ENCODE measurements around the gene SHISA3. TPM values are rescaled to one million over a fixed set of nuclear protein-coding genes. Genes with fewer than 3 reads are reported as not detected.
"Not testable (repeated sequence)": the region's sequence is repeated elsewhere in the genome, so short reads cannot be mapped to it uniquely, and the experiment has no call there.

The SHISA3 gene
- total RNA-seq (2014; rRNA removed; shearing (Covaris generic)): 0.27 TPM in 1 of 2 replicates, not detected in the other

DNA sequence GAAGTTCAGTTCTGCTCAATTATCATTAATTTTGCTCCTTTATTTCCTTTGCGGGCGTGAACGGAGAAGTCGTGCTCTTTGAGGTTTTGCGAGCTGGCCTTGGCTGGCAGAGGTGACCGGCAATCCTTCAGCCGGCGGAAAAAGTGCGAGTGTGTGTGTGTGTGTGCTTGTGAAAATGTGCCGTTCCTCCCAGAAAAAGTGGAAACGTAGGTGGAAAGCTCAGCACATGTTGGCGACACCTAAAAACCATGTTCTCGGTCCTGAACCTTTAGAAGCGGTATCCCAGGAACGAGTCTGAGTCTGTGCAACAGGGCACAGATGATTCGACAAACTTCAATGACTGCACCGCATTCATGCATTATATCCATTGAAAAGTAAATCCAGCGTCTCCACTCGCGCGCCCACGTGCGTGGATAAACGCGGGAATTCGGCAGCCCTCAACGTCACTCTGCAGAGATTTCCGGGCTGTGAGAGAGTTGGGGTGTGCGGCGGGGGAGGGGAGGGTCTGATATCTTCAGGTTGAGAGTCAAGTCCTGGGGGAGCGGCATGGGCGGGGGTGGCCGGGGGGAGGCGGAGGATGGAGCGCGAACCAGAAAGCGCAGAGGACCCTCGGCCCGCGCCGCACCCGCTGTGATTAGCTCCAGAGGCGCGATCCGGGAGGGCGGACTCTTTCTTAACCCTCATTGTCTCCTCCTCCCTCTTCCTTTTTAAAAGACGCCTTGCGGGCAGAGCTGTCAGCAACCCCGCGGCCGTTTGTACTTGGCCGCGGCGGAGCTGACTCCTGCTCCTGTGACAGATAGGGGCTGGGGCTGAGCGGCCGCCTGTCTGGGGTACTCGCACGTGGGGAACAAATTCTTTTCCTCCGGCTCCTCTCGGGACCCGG, at the start of gene SHISA3:
TSS of gene SHISA3 (plus strand) at position 737 of the 883 bp plus-strand sequence. CDS start 569 bp downstream, outside the sequence.
- no peak for DNase-seq (ENCODE audit: low spot score)

DNA sequence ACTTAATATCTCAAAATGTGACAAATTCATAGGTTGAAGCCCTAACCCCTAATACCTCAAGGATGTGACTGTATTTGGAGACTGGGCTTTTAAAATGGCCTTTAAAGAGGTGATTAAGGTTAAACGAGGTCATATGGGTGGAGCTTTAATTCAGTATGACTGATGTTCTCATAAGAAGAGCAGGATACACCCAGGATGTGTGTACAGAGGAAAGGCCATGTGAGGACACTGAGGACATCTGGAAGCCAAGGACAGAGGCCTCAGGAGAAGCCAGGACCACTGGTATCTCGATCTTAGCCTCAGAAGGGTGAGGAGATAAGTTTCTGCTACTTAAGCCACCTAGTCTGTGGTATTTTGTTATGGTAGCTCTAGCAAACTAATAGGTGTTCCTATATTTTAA, 49.0 kb upstream of the SHISA3 start:
- DNase-seq (ENCODE audit: low spot score): no peak

DNA sequence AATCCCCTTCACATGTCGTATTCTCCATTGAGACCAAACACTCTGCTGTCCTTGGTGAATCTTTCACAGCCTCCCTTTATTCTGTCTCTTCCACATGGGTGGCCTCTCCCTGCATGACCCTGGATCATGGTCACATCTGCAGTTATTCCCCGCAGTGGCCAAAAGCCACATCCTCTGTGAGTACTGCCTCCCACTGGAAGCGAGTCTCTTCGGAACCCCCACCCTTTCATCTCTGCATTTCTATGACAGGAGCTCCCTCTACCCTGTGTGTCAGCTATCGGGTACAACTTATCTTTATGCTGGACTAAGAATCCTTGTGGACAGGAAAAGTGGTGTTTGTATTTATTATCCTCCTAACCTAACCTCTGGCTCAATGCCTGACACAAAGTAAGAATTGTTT, 48.6 kb upstream of the SHISA3 start:
- DNase-seq (ENCODE audit: low spot score): no peak

DNA sequence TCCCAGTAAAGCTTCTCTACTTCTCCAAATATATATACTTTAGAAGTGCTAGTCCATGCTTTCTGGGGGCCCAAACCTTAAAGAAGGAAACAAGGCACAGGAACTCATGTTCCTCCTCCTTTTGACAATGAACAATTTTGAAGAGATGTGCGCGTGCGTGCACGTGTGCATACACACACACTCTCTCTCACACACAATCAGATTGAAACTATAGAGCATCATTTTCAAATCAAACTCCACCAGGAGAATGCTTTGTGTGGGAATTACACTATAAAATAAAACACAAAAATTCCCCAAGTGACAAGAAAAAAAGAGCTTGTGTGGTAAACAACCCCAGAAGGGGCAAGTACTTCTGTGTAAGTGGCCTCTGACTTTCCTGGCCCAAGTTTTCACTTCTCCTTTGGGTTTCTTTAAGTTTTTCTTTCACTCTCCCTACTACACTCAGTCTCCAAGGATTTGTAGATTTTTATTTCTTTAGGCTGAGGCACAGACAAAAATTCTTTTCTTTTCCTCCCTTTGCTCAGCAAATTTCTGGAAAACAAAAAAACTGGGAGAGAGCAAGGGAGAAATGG, 46.6 kb upstream of the SHISA3 start:
- DNase-seq (ENCODE audit: low spot score): no peak

DNA sequence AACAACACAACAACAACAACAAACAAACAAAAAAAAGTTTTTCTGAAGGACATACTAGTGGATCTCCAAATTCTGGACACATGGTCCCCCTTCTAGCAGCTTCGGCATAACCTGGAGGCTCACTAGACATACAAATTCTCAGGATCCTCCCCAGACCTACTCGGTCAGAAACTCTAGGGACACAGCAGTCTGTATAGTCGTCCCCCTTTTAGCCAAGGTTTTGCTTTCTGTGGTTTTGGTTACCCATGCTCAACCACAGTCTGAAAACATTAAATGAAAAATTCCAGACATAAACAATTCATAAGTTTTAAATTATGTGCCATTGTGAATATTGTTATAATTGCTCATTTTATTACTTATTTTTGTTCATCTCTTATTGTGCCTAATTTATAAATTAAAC, 45.2 kb upstream of the SHISA3 start:
- no peak for DNase-seq (ENCODE audit: low spot score)

DNA sequence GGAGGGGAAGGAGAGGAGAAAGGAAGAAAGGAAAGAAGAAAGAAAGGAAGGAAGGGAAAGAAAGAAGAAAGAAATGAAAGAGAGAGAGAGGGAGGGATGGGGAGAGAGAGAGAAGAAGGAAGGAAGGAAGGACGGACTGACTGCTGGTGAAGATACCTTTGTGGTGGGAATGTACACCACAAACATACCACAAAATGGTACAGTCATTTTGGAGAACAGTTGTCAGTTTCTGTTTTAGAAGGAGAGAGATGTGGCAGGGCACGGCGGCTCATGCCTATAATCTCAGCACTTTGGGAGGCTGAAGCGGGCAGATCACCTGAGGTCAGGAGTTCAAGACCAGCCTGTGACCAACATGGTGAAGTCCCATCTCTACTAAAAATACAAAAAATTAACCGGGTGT, 40.0 kb upstream of the SHISA3 start:
- no peak for DNase-seq (ENCODE audit: low spot score)

DNA sequence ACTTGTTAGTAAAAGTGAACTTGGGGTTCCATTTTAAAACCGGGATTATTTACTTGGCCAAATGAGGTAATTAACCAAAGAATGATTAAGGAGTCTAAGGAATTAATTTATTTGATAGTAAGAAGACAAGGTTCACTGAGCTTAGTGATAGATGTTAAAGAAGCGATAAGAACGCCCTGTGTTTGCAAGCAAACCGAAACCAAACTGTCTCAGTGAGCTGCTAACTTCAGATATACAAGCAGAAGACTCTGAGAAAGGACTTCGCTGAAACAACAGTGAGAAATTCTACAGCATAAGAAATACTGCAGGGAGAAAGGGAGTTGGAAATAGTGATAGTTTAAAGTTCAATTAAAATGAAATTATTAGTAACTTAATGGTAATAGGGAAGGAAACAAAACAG, 37.6 kb upstream of the SHISA3 start:
- no peak for DNase-seq (ENCODE audit: low spot score)

DNA sequence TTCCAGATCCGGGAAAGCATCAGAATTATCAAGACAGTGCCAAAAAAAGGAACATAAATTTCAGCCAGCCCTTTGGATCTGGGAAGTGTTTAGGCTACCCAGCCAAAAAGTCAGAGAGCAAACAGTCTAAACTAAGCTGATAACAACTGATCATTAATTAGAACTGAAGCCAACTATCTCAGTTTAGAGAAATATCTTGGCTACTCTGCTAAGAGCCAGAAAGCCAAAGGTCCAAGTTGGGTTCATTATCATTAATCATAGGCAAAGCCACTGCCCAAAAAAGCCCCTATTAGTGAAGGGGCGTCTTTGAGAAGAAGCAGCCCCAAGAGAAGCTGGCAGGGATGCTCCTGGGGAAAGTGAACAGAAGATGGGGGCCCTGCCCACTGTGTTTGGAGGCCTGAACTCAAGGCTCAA, 37.0 kb upstream of the SHISA3 start:
- no peak for DNase-seq (ENCODE audit: low spot score)

DNA sequence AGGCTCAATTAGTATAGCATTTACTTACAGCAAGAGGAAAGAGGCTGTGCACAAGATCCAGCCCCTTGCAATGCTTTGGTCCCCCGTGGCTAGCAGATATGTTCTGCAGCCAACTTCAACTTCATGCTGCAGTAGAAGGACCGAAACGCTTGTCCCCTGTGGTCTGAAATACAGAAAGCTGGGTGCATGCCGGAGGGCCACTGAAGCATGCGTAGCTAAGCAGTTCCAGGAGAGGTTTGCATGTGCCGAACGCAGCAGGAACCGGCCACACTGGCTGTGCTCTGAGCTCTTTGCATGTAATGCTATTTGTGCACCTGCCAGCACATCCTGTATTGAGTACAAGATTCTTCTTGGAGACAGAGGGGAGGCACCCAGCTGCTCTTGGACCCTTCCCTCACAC, 35.8 kb upstream of the SHISA3 start:
- no peak for DNase-seq (ENCODE audit: low spot score)

DNA sequence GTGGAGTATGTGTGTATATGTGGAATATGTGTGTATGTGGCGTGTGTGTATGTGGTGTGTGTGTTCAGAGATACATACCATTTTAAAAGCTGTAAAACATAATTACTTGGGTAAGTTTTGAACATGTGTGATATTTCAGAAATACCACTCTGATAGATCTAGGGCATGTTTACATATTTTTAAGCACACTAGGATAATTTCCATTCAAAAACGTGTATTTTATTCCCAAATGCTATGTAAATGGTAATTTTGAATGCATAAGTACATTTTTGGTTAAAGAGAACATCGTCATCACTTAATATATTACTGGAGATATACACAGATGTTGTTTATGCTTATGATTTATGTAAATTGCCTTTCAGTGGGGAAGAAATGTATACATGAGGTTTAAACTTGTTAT, 34.7 kb upstream of the SHISA3 start:
- no peak for DNase-seq (ENCODE audit: low spot score)

DNA sequence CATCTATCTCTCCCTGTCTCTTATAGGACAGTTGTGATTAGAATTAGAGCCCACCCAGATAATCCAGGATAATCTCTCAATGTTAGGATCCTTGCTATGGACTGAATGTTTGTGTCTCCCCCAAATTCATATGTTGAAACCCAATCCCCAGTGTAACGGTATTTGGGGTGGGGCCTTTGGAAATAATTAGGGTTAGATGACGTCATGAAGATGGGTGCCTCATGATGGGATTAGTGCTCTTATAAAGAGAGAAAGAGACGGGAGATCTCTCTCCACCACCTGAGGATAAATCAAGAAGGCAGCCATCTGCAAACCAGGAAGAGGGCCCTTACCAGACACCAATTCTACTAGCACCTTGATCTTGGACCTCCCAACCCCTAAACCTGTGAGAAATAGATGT, 33.7 kb upstream of the SHISA3 start:
- no peak for DNase-seq (ENCODE audit: low spot score)

DNA sequence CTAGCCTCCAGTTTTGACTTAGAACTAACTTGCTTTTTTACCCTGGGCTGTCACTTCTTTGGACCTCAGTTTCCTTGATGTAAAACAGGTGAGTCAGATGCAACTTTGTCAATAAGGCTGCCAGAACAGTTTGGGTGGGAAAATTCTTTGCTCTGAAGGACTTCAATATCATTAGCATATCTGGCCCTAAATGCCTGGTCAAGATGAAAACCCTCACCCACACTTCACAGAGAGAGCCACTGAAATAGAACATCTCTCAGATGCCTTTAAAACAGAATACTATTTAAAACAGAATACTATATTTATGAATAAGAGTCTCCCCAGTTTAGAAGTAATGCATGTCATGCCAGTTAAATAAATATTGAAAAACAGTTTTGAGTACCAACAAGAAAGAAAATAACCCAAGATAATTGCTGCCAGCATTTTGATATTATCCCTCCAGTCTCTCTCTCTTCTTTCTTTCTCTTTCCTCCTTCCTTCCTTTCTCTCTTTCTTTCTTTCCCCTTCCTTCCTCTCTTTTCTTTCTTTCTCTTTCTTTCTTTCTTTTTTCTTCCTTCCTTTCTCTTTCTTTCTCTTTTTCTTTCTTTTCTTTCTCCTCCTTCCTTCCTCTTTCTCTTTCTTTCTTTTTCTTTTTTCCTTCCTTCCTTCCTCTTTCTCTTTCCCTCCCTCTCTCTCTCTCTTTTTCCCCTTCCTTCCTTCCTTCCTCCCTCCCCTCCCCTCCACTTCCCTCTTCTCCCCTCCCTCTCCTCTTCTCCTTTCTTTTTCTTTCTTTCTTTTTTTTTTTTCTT, 32.8 kb upstream of the SHISA3 start:
- DNase-seq (ENCODE audit: low spot score): no peak

DNA sequence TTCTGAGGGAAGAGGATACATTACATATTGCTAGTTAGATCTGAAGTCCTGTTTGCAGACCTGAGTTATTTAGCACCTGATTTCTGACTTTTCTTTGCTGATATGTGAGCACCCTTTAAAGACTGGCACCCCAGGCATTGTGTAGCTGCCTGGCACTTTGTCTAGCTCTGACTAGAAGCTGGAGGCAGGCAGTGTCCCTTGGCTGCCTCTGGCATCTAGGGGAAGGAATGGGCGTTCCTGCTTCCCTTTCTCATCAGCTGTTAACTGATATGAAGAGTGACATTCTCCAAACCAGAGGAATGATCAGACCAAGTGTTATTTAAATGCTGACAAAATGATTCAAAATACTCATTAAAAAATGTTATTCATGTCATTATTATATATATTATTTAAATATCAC, 30.3 kb upstream of the SHISA3 start:
- DNase-seq (ENCODE audit: low spot score): no peak

DNA sequence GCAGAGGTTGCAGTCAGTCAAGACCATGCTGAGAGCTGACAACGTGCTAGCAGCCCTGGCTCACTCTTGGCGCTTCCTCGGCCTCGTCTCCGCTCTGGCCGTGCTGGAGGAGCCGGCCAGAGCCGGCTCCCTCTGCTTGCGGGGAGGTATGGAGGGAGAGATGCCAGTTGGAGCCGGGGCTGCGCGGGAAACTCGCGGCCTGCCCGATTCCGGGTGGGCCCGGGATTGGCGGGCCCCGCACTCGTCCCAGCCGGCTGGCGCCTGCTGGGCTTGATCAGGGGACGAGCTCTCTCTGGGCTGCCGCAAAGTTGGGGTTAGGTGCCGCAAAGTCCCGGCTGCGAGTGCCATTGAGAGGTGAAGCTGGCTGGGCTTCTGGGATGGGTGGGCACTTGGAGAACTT, 27.8 kb upstream of the SHISA3 start:
- DNase-seq (ENCODE audit: low spot score): no peak

DNA sequence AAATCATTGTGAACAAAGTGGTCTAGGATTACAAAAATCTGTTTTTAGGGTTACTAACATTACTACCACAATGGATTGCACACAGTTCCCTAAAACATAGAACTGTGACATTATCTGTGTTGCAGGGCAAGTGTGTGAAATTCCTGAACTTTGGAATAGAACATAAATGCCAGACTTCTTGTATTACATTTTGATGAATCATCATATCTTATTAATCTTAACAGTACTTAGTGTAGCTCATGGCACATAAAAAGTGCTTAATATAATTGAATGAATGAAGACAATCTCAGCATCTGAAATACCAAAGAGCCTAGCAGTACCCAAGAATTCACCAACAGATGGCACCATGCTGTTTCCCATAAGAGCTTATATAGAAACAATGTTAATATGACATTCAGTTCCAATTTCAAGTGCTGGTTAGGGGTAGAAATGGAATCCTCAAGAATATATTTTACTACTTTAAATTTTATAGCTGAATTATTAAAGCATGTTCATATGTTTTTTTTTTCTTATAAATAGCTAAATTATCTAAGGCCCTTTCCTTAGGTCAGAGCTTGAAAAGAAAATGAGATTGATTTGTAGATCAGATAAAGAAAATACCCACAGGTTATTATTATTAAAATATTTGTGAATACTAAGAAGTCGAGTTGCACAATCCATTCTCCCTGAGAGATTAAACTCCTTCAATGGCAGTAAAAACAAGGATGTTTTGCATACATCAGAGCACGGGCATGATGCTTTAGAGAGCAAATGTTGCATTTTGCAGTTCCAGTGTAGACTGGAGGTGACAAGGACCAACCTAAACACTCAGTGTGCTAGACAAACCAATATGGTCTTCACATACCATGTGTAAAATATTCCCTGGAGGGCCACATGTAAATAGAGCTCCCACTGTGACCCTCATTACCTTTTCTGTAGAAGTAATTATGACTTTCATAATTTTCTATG, 25.7 kb upstream of the SHISA3 start:
- DNase-seq (ENCODE audit: low spot score): peak; percentile 50

DNA sequence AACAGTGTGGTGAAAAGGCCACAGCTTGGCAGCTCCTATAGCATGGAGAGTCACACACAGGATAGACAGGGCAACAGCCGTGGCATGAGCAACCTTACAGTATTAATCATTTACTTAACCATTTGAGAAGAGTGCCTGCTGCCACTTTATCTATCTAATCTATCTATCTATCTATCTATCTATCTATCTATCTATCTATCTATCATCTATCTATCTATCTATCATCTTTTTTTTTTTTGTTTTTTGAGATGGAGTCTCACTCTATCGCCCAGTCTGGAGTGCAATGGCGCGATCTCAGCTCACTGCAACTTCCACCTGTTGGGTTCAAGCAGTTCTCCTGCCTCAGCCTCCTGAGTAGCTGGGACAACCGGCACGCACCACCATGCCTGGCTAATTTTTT, 25.0 kb upstream of the SHISA3 start:
- not testable (repeated sequence) for DNase-seq (ENCODE audit: low spot score)

DNA sequence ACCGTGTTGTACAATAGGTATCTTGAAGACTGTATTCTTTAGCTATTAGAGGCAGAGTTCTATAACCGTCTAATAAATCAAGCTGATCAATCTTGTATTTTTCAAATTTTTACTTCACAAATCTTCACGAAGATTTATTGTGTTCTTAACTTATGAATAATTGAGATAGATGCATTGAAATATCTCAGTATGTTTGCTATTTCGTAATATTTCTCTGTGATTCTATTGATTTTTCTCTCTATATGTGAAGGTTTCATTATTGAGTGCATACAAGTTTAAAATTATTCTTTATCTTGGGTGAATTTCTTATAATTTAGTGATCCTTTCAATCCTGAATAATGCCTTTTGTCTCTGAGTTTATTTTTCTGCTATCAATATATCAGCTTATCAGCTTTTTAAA, 19.8 kb upstream of the SHISA3 start:
- DNase-seq (ENCODE audit: low spot score): no peak

DNA sequence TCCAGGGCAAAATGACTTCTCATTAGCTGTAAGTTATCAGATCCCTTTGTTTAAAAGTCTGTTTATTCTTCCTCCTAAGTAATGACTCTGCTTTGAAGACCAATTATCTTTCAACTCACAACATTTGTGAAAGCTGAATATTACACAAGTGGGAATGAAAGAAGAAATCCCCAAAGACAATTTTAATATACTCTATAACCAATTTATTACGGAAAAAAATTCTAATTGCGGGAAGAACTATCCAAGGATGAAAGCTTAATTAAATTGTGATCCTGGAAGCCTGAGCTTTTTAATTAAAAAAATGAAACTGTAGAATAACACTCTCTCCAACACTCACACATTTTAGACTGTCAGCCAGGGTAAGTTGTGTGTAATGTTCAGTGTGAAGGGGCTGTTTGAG, 15.6 kb upstream of the SHISA3 start:
- DNase-seq (ENCODE audit: low spot score): no peak

DNA sequence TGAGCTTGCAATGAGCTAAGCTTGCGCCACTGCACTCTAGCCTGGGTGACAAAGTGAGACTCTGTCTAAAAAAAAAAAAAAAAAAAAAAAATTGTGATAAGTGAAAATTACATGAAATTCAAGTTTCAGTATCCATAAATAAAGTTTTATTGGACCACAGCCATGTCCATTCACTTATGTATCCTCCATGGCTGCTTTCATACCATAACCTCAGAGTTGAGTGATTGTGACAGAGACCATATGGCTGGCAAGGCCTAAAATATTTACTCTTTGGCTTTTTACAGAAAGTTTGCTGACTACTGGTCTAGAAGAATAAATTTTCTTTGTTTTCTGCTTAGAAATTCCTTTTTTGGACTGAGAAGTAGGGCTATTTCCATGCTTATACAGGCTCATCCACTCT, 11.8 kb upstream of the SHISA3 start:
- DNase-seq (ENCODE audit: low spot score): no peak

DNA sequence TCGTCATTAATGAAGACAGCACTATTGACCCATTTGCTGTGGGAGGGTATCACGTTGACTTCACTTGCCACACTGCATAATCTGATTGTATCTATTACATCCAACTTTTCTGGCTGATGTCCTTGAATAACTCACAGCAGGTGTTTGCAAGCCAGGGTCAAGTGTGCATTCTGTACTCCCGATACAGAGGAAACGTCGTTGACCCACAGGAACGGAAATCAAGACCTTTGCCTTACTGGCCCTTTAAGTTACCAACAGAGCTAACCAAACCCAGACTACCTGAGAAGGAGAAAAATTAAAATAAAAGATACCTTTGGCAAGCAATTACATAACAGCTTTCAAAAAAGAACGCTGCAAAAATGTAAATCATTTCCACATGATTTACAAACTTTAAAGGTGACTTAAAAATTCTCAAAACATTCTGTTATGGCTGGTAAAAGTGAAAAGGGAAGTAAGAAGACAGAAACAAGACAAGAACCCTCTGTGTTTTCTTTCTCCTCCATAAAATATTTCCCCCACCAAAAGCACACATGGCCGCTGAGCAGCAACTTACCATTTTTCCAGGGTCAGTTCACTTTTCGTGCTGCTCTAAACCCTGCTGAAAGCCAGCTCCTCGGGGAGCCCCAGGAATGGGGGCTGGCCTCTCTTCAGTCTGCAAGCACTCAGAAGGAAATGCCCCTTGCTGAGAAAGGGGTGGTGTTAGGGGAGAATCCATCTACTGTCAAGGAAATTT, 6.5 kb upstream of the SHISA3 start:
- DNase-seq (ENCODE audit: low spot score): no peak

DNA sequence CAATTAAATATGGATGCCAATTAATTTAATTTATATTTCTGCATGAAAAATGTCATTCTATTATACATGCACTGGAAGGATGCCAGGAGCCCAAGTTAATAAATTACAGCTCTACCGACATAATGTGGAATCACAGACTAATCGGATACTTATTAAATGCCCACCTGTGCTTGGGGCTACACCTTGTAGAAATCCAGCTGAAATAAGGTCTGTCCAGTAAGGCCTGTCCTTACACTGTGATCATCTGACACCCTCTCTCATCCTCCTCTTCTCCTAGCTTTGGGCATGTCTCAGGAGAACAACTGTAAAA, 6.0 kb upstream of the SHISA3 start:
- no peak for DNase-seq (ENCODE audit: low spot score)

Data from H4 (cell line).